B cell (primary cell): Measurements from ENCODE around the gene PDXP. TPM values are rescaled to one million over a fixed set of nuclear protein-coding genes. Genes with fewer than 3 reads are reported as not detected.

Experiments used
- ATAC-seq: fragments of 200-7000 bp; cut with Tn5 transposase; one replicate; pipeline ENCODE4 v1.10.0; 2021; ENCODE audit warnings: low read depth, mild to moderate bottlenecking, moderate number of reproducible peaks, moderate library complexity
- CTCF ChIA-PET: fragments of 350-600 bp; sonication (Branson Sonifier 250); formaldehyde crosslinking; loops from one replicate; lab custom pipeline; 2021; ENCODE audit warnings: antibody characterized with exemption, inconsistent platforms; lab: Charles Lee
- POLR2A ChIA-PET: fragments of 350-600 bp; sonication (Branson Sonifier 250); formaldehyde crosslinking; loops from one replicate; lab custom pipeline; 2021; ENCODE audit warnings: antibody characterized with exemption; lab: Charles Lee
- DNase-seq: peaks from one replicate; pipeline ENCODE4 v3.0.0; 2013
- H2AFZ ChIP-seq: 2 replicates; pipeline ENCODE4 v1.6.1; 2012; ENCODE audit warnings: mild to moderate bottlenecking, low read depth, low read length; ENCODE audit not compliant: insufficient read depth, poor library complexity, severe bottlenecking
- H3K27ac ChIP-seq, 2 donors: 1 replicate in 1 of 2; 2 replicates in 1 of 2; pipeline ENCODE4 v1.5.1; 2012 to 2013; ENCODE audit warnings: low read length in 2 of 2, mild to moderate bottlenecking in 2 of 2, moderate library complexity in 1 of 2
- H3K27me3 ChIP-seq, 4 experiments: fragments of 200-600 bp in 1 of 4; sonication (generic) in 1 of 4; replicated peaks in 1 of 4; 1 replicate in 2 of 4; 2 replicates in 2 of 4; pipeline versions ENCODE4 v1.6.1 to v1.7.0; 2013 to 2016; ENCODE audit warnings: low read length in 3 of 4, mild to moderate bottlenecking in 2 of 4, mixed read lengths in 1 of 4, moderate library complexity in 1 of 4; ENCODE audit not compliant: insufficient read depth in 4 of 4, control insufficient read depth in 3 of 4; ENCODE audit errors: control extremely low read depth in 1 of 4
- H3K36me3 ChIP-seq, 2 experiments: replicated peaks in 1 of 2; 1 replicate in 1 of 2; 2 replicates in 1 of 2; pipeline versions ENCODE4 v1.6.1 to v1.7.1; 2013; ENCODE audit warnings: low read length in 1 of 2; ENCODE audit not compliant: insufficient read depth in 2 of 2, control insufficient read depth in 1 of 2; ENCODE audit errors: control extremely low read depth in 1 of 2, extremely low read depth in 1 of 2
- H3K4me1 ChIP-seq, 2 donors: fragments of 200-600 bp in 1 of 2; sonication (generic) in 1 of 2; 1 replicate in 1 of 2; 2 replicates in 1 of 2; pipeline versions ENCODE4 v1.5.1 to v1.6.1; 2013 to 2017; ENCODE audit warnings: low read length in 2 of 2; ENCODE audit not compliant: control insufficient read depth in 2 of 2, insufficient read depth in 2 of 2
- H3K4me2 ChIP-seq: replicated peaks from 2 replicates; pipeline ENCODE3; 2012; ENCODE audit warnings: mild to moderate bottlenecking, low read depth, low read length; ENCODE audit not compliant: poor library complexity, severe bottlenecking
- H3K4me3 ChIP-seq, 5 experiments: fragments of 200-600 bp in 1 of 5; sonication (generic) in 1 of 5; 1 replicate in 3 of 5; 2 replicates in 2 of 5; pipeline versions ENCODE4 v1.5.1 to v1.7.0; 2011 to 2016; ENCODE audit warnings: low read length in 4 of 5, mild to moderate bottlenecking in 4 of 5, low read depth in 2 of 5, control low read depth in 1 of 5, moderate library complexity in 1 of 5; ENCODE audit not compliant: insufficient read depth in 1 of 5; ENCODE audit errors: control extremely low read depth in 1 of 5, extremely low read depth in 1 of 5
- H3K79me2 ChIP-seq: fragments of 200-600 bp; sonication (generic); one replicate; pipeline ENCODE4 v1.6.0; 2016; ENCODE audit warnings: low read length; ENCODE audit not compliant: control insufficient read depth, insufficient read depth
- H3K9ac ChIP-seq: fragments of 200-600 bp; sonication (generic); 2 replicates; pipeline ENCODE4 v1.6.1; 2017; ENCODE audit warnings: mild to moderate bottlenecking, low read length, moderate library complexity
- H3K9me3 ChIP-seq, 3 donors: one replicate each; pipeline versions ENCODE4 v1.6.1 to v1.7.1; 2013; ENCODE audit warnings: low read length in 2 of 3; ENCODE audit not compliant: control insufficient read depth in 2 of 3, insufficient read depth in 1 of 3; ENCODE audit errors: control extremely low read depth in 1 of 3
- H4K20me1 ChIP-seq: 2 replicates; pipeline ENCODE4 v1.6.0; 2012; ENCODE audit warnings: mild to moderate bottlenecking, low read length; ENCODE audit not compliant: insufficient read depth, control insufficient read depth, poor library complexity, severe bottlenecking
- H3K27ac Mint-ChIP-seq: one replicate; pipeline ENCODE4 v1.8.0; 2021; ENCODE audit warnings: mixed read lengths
- H3K27me3 Mint-ChIP-seq: one replicate; pipeline ENCODE4 v1.8.0; 2021; ENCODE audit warnings: mixed read lengths
- H3K4me1 Mint-ChIP-seq: one replicate; pipeline ENCODE4 v1.8.0; 2021; ENCODE audit warnings: mixed read lengths
- H3K4me3 Mint-ChIP-seq: one replicate; pipeline ENCODE4 v1.8.0; 2021; ENCODE audit warnings: mixed read lengths
- H3K9me3 Mint-ChIP-seq: one replicate; pipeline ENCODE4 v1.8.0; 2022; ENCODE audit warnings: mixed read lengths; ENCODE audit not compliant: insufficient read depth
- CTCF ChIP-seq: fragments of 200-600 bp; IDR thresholded peaks from one replicate; pipeline ENCODE4 v1.8.0; 2022; ENCODE audit warnings: antibody characterized with exemption, mild to moderate bottlenecking
- EZH2 ChIP-seq: IDR thresholded peaks from 2 replicates; pipeline ENCODE4 v1.6.1; 2012; ENCODE audit warnings: borderline replicate concordance, low read depth, mild to moderate bottlenecking, moderate library complexity, low read length; ENCODE audit not compliant: insufficient read depth, poor library complexity, severe bottlenecking
- WGBS: methylation state at CpG from one replicate; pipeline ENCODE4 v1.1.5; 2013; ENCODE audit warnings: missing lambda C conversion rate; ENCODE audit not compliant: insufficient coverage; 5-methylcytosine and 5-hydroxymethylcytosine counted together
- intact Hi-C: fragments of 100-400 bp; cut with micrococcal nuclease; formaldehyde crosslinking; loops from one replicate; pipeline ENCODE4 v1.10.0; 2022
- polyA plus RNA-seq: library from polyadenylated mRNA; depleted of rRNA; stranded (reverse); fragments of >200 nt; gene quantifications from 2 replicates; pipeline ENCODE4 v1.2.3, GENCODE V29; 2012
- total RNA-seq, 2 donors: library from RNA; stranded (reverse); fragments of 120-200 nt in 1 of 2; gene quantifications; 1 replicate in 1 of 2; 2 replicates in 1 of 2; pipeline versions ENCODE4 v1.2.3 to v1.2.4, GENCODE V29; 2013 to 2022

Gene PDXP
- total and polyA plus RNA-seq, 2 donors (not counting 1 experiment from before 2014, with no cell fraction given), result 16.6 to 17.5 TPM

- Histone ChIP-seq H3K4me3 (no peak overlapping the region), H3K4me2 (peak overlapping the region; percentile 97), H4K20me1 (peaks cover 8% of the 10 kb centered on the region), H3K27me3 (no peaks in the 10 kb centered on the region), H3K79me2 (peaks cover 48% of the 10 kb centered on the region), H3K27ac (peak overlapping the region; percentile 45 to 71), H3K9me3 (no peaks in the 10 kb centered on the region), H3K4me1 (peaks cover 38 to 49% of the 10 kb centered on the region in 2 donors), H2AFZ (no peak overlapping the region), H3K9ac (no peak overlapping the region), H3K36me3 (peaks cover 0 to 18% of the 10 kb centered on the region in 2 experiments)
- ChIA-PET CTCF (interaction anchor here (0.7 to 22.6 kb wide), 14 partner anchors 9 to 1081 kb away, joined by 3 to 462 read pairs (median 7); partner anchors contain the start of genes GGA1, LGALS1 and NOL12), POLR2A (interaction anchor here (0.6 to 2.0 kb wide), 6 partner anchors 13 to 34 kb away, joined by 4 to 13 read pairs (median 6); partner anchors contain the start of genes LGALS1 and NOL12)
- Mint-ChIP-seq H3K4me3 (peak overlapping the region; percentile 71), H3K27me3 (no peaks in the 10 kb centered on the region), H3K9me3 (no peaks in the 10 kb centered on the region), H3K27ac (peak overlapping the region; percentile 94), H3K4me1 (peaks cover 49% of the 10 kb centered on the region)
- intact Hi-C loops, result no loop called here
- ATAC-seq (no peak), DNase-seq (peak; percentile 76)
- WGBS, result 86% methylated on average over 2 of the region's 5 CpGs
- TF ChIP-seq EZH2 (no peak), CTCF (no peak)
Observed at GRCh38 chr22:37662039-37662438, 3.5 kb downstream of the PDXP start.

- no peak overlapping the region for H3K9ac ChIP-seq
- no peaks in the 10 kb centered on the region for H3K9me3 ChIP-seq
- no peak overlapping the region for H3K4me3 ChIP-seq
- TF ChIP-seq CTCF (no peak), EZH2 (no peak)
- DNase-seq (no peak), ATAC-seq (no peak)
- WGBS, result 85% methylated on average over 11 of the region's 16 CpGs
- no peak overlapping the region for H3K27ac ChIP-seq
- Mint-ChIP-seq H3K4me3 (peak overlapping the region; percentile 3), H3K4me1 (peaks cover 36% of the 10 kb centered on the region), H3K9me3 (no peaks in the 10 kb centered on the region), H3K27ac (no peak overlapping the region), H3K27me3 (no peaks in the 10 kb centered on the region)
- ChIA-PET POLR2A (interaction anchor here (0.7 to 1.3 kb wide), 4 partner anchors 9 to 46 kb away, joined by 3 to 7 read pairs (median 4); partner anchors contain the start of gene LGALS1), CTCF (interaction anchor here (1.3 to 22.6 kb wide), 4 partner anchors 8 to 198 kb away, joined by 4 to 462 read pairs (median 87); partner anchors contain the start of genes LGALS1 and NOL12)
- peaks cover 0 to 18% of the 10 kb centered on the region in 2 experiments for H3K36me3 ChIP-seq
- no peak overlapping the region for H2AFZ ChIP-seq
- peaks cover 31 to 40% of the 10 kb centered on the region in 2 donors for H3K4me1 ChIP-seq
- no peak overlapping the region for H3K4me2 ChIP-seq
- intact Hi-C loops, result no loop called here
- H3K79me2 ChIP-seq, result peaks cover 48% of the 10 kb centered on the region
- H3K27me3 ChIP-seq, result no peaks in the 10 kb centered on the region
- H4K20me1 ChIP-seq, result peaks cover 8% of the 10 kb centered on the region
Observed at GRCh38 chr22:37663521-37664140, 5.1 kb downstream of the PDXP start.
